Bronchial epithelial cell (primary cell): ENCODE results near the gene PEX19. TPM values are rescaled to one million over a fixed set of nuclear protein-coding genes. Genes with fewer than 3 reads are reported as not detected.

Experiments used
- DNase-seq: peaks from one replicate; pipeline ENCODE4 v3.0.0-alpha.2; 2010; ENCODE audit warnings: low read depth
- FAIRE-seq: peaks from 2 replicates; lab custom pipeline; 2011; peaks lifted over from hg19 to GRCh38; lab: Jason Lieb, UNC
- H3K27me3 ChIP-seq: 2 replicates; pipeline ENCODE4 v1.5.1; 2011; ENCODE audit warnings: low read length; ENCODE audit not compliant: control insufficient read depth, insufficient read depth
- H3K36me3 ChIP-seq: 2 replicates; pipeline ENCODE4 v1.5.1; 2011; ENCODE audit warnings: low read length; ENCODE audit not compliant: control insufficient read depth, insufficient read depth
- H3K4me3 ChIP-seq: 2 replicates; pipeline ENCODE4 v1.5.1; 2011; ENCODE audit warnings: mild to moderate bottlenecking, low read depth, low read length, control low read depth
- total RNA-seq: library from RNA; depleted of rRNA; stranded (reverse); fragments of >200 nt; gene quantifications from 2 replicates; pipeline ENCODE4 v1.2.1, GENCODE V29; 2014
- TF ChIP-seq, protein P1 (sequence below): IDR thresholded peaks from 2 replicates; pipeline ENCODE4 v1.5.1; 2011; ENCODE audit warnings: mild to moderate bottlenecking, moderate library complexity, low read length, control low read depth, inconsistent platforms; ENCODE audit not compliant: insufficient read depth, severe bottlenecking

Gene PEX19
- total RNA-seq, 1 donor from 2014 or later, result 32.4 TPM

GRCh38 chr1:160267284-160267991 lies 17.5 kb downstream of the PEX19 start:
- no peaks in the 10 kb centered on the region for H3K36me3 ChIP-seq
- TF ChIP-seq, protein P1, sequence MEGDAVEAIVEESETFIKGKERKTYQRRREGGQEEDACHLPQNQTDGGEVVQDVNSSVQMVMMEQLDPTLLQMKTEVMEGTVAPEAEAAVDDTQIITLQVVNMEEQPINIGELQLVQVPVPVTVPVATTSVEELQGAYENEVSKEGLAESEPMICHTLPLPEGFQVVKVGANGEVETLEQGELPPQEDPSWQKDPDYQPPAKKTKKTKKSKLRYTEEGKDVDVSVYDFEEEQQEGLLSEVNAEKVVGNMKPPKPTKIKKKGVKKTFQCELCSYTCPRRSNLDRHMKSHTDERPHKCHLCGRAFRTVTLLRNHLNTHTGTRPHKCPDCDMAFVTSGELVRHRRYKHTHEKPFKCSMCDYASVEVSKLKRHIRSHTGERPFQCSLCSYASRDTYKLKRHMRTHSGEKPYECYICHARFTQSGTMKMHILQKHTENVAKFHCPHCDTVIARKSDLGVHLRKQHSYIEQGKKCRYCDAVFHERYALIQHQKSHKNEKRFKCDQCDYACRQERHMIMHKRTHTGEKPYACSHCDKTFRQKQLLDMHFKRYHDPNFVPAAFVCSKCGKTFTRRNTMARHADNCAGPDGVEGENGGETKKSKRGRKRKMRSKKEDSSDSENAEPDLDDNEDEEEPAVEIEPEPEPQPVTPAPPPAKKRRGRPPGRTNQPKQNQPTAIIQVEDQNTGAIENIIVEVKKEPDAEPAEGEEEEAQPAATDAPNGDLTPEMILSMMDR, result no peak
- DNase-seq, result no peak
- no peak overlapping the region for H3K4me3 ChIP-seq
- no peak for FAIRE-seq
- no peaks in the 10 kb centered on the region for H3K27me3 ChIP-seq

DNA sequence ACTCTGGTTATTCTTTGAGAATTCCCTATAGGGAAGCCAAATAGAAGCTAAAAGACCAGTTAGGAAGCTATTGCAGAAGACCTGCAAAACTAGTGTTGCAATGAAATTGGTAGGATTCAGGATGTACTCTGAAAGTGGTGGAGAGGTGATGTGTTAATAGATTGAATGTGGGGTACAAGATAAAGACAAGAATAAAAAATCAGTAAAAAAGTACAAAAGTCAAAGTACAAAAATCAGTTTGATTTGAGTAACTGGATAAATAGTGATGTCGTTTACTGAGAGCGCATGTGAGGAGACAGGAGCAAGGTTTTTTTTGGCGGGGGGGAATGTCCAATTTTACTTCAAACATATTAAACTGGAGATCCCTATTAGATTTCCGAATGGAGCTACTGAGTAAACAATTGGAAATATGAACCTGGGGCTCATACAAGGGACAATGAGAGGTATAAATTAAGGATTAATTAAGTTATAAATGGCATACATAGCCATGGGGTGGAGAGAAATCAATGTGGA lies 20.1 kb downstream of the PEX19 start:
- Histone ChIP-seq H3K4me3 (no peak overlapping the region), H3K27me3 (no peaks in the 10 kb centered on the region), H3K36me3 (no peaks in the 10 kb centered on the region)
- TF ChIP-seq, protein P1, result no peak
- no peak for FAIRE-seq
- no peak for DNase-seq

- Histone ChIP-seq H3K4me3 (peak within 1 kb of the TSS; percentile 91), H3K36me3 (no peaks in the 10 kb centered on the region), H3K27me3 (no peaks in the 10 kb centered on the region)
- FAIRE-seq (no peak), DNase-seq (peak; percentile 91)
- TF ChIP-seq, protein P1, result no peak
Measured at GRCh38 chr1:160261893-160262794, 22.8 kb downstream of the PEX19 start, which contains the start of gene DCAF8. TSS of gene DCAF8 (minus strand) at chr1:160262549. CDS start at chr1:160244008, 18,541 bp downstream.

DNA sequence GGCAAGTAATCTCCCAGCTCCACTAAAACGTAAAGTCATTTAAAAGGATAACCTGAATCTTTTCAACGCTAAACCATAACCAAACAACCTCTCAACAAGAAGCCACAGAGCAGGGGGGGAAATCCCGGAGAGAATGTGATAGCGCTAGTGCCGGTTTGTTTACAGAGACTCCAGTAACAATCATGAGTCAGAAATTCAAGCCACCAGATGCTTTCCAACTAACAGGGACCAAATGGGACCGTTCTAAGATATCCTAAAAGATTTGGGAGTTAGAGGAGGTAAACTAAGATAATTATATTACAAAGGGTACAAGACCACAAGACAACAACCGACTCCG lies 23.4 kb downstream of the PEX19 start:
- TF ChIP-seq, protein P1, result no peak
- no peaks in the 10 kb centered on the region for H3K27me3 ChIP-seq
- no peaks in the 10 kb centered on the region for H3K36me3 ChIP-seq
- FAIRE-seq, result no peak
- peak overlapping the region; percentile 91 for H3K4me3 ChIP-seq
- DNase-seq, result peak; percentile 87

- Histone ChIP-seq H3K4me3 (no peak overlapping the region), H3K36me3 (no peaks in the 10 kb centered on the region), H3K27me3 (no peaks in the 10 kb centered on the region)
- TF ChIP-seq, protein P1, result no peak
- FAIRE-seq (no peak), DNase-seq (peak; percentile 31)
Measured at GRCh38 chr1:160260406-160261382, 24.2 kb downstream of the PEX19 start.
